K562 (cell line): ENCODE results near the gene IL18RAP. TPM values are rescaled to one million over a fixed set of nuclear protein-coding genes. Genes with fewer than 3 reads are reported as not detected.

Experiments
- BACH1 ChIP-seq: fragments of 200-800 bp; sonication (Bioruptor generic); IDR thresholded peaks from 2 replicates; pipeline ENCODE4 v1.6.1; 2016; ENCODE audit warnings: missing genetic modification characterization, missing compliant biosample characterization
- CREB3 ChIP-seq: fragments of 450-650 bp; conservative IDR thresholded peaks from 2 replicates; pipeline ENCODE4 v1.6.1; 2016; ENCODE audit warnings: missing genetic modification characterization, low read depth, mild to moderate bottlenecking, missing compliant biosample characterization, moderate library complexity
- FOXJ2 ChIP-seq: fragments of 200-800 bp; sonication (Bioruptor generic); IDR thresholded peaks from 2 replicates; pipeline ENCODE4 v1.6.1; 2016; ENCODE audit warnings: missing genetic modification characterization, missing compliant biosample characterization
- GMEB1 ChIP-seq: fragments of 250-450 bp; sonication (Bioruptor Pico); IDR thresholded peaks from 2 replicates; pipeline ENCODE4 v1.4.0; 2020; ENCODE audit warnings: mild to moderate bottlenecking
- HIVEP1 ChIP-seq: fragments of 250-450 bp; sonication (Bioruptor Pico); IDR thresholded peaks from 2 replicates; pipeline ENCODE4 v1.4.0; 2020; ENCODE audit warnings: mild to moderate bottlenecking
- HSF4 ChIP-seq: fragments of 250-450 bp; sonication (Bioruptor Pico); IDR thresholded peaks from 2 replicates; pipeline ENCODE4 v2.1.2; 2022; ENCODE audit warnings: mild to moderate bottlenecking, moderate library complexity, borderline replicate concordance
- IFI16 ChIP-seq: fragments of 250-450 bp; sonication (Bioruptor Pico); IDR thresholded peaks from 2 replicates; pipeline ENCODE4 v2.1.2; 2022; ENCODE audit warnings: mild to moderate bottlenecking, inconsistent platforms
- KLF6 ChIP-seq: fragments of 250-450 bp; sonication (Bioruptor Pico); IDR thresholded peaks from 2 replicates; pipeline ENCODE4 v1.4.0; 2020; ENCODE audit warnings: mild to moderate bottlenecking, moderate library complexity, borderline replicate concordance
- MAZ ChIP-seq, 2 experiments: fragments of 450-650 bp in 1 of 2; sonication (generic) in 1 of 2; formaldehyde crosslinking; IDR thresholded peaks in 1 of 2; conservative IDR thresholded peaks in 1 of 2; 2 replicates each; pipeline versions ENCODE4 v1.4.0 to v1.5.0; 2020; ENCODE audit warnings: mild to moderate bottlenecking in 1 of 2, missing genetic modification reagents in 1 of 2
- MBD1 ChIP-seq: fragments of 250-450 bp; sonication (Bioruptor Pico); IDR thresholded peaks from 2 replicates; pipeline ENCODE4 v1.8.0; 2022; ENCODE audit warnings: inconsistent platforms
- NFIX ChIP-seq: fragments of 250-450 bp; sonication (Bioruptor Pico); IDR thresholded peaks from 2 replicates; pipeline ENCODE4 v1.4.0; 2020; ENCODE audit warnings: low read depth, mild to moderate bottlenecking, moderate library complexity
- PTRF ChIP-seq: fragments of 450-650 bp; IDR thresholded peaks from 2 replicates; pipeline ENCODE4 v1.6.1; 2016; ENCODE audit warnings: mild to moderate bottlenecking, missing genetic modification characterization, missing compliant biosample characterization
- SLC30A9 ChIP-seq: fragments of 250-450 bp; sonication (Bioruptor Pico); IDR thresholded peaks from 2 replicates; pipeline ENCODE4 v1.8.0; 2022; ENCODE audit warnings: mild to moderate bottlenecking, moderate library complexity
- SMAD4 ChIP-seq: fragments of 250-450 bp; sonication (Bioruptor Pico); conservative IDR thresholded peaks from 2 replicates; pipeline ENCODE4 v1.8.0; 2021; ENCODE audit warnings: inconsistent platforms, mild to moderate bottlenecking, moderate library complexity
- STAT5B ChIP-seq: fragments of 250-450 bp; sonication (Bioruptor Pico); IDR thresholded peaks from 2 replicates; pipeline ENCODE4 v1.8.0; 2021; ENCODE audit warnings: mild to moderate bottlenecking, inconsistent platforms
- ZBTB9 ChIP-seq: fragments of 450-650 bp; formaldehyde crosslinking; IDR thresholded peaks from 2 replicates; pipeline ENCODE4 v1.4.0; 2020; ENCODE audit warnings: mild to moderate bottlenecking, moderate library complexity
- ZHX1 ChIP-seq: fragments of 150-350 bp; conservative IDR thresholded peaks from 2 replicates; pipeline ENCODE4 v1.6.1; 2014; ENCODE audit warnings: low read length
- ZKSCAN8 ChIP-seq: fragments of 200-800 bp; sonication (Bioruptor generic); IDR thresholded peaks from 2 replicates; pipeline ENCODE4 v1.6.1; 2016; ENCODE audit warnings: missing genetic modification characterization, missing compliant biosample characterization
- ZNF583 ChIP-seq: fragments of 250-450 bp; sonication (Bioruptor Pico); IDR thresholded peaks from 2 replicates; pipeline ENCODE4 v1.4.0; 2020
- ZSCAN29 ChIP-seq: fragments of 450-650 bp; IDR thresholded peaks from 2 replicates; pipeline ENCODE4 v1.6.1; 2017
- polyA plus RNA-seq, 8 experiments: library from polyadenylated mRNA; depleted of rRNA in 4 of 8; stranded (reverse) in 5 of 8; unstranded in 3 of 8; fragments of >200 nt; fragmentation: Nextera tagmentation in 2 of 8; fragmentation: Illumina TruSeq in 1 of 8; extraction: Ambion mirVana in 2 of 8; extraction: Trizol in 1 of 8; gene quantifications; 2 replicates each; pipeline versions ENCODE4 v1.2.1 to v1.2.3, GENCODE V29; 2011 to 2014; ENCODE audit warnings: inconsistent platforms in 1 of 8, missing spikeins in 1 of 8
- total RNA-seq, 7 experiments: library from RNA; depleted of rRNA in 6 of 7; stranded (reverse); fragments of >200 nt in 6 of 7; fragmentation: Illumina TruSeq in 2 of 7; extraction: Trizol in 2 of 7; gene quantifications; 2 replicates each; pipeline versions ENCODE4 v1.2.1 to v1.2.3, GENCODE V29; 2011 to 2021; ENCODE audit warnings: low replicate concordance in 1 of 7

IL18RAP gene
- total and polyA plus RNA-seq, 9 of the 15 experiments (the other 6 are each of a cell fraction or from before 2014, with no cell fraction given): 1.1 to 20.5 (median 5.8) TPM

GRCh38 chr2:102423368-102423767, 408 bp downstream of the IL18RAP start (continued):
- TF ChIP-seq GMEB1 (CRISPR knock-in tag) (peak; percentile 54), SLC30A9 (CRISPR knock-in tag) (no peak), SMAD4 (peak; percentile 78), HIVEP1 (CRISPR knock-in tag) (peak; percentile 92), FOXJ2 (no peak), ZNF583 (CRISPR knock-in tag) (peak; percentile 89), BACH1 (tag) (peak; percentile 61; the same call in 1 of the 2 replicates), NFIX (CRISPR knock-in tag) (no peak), MAZ (CRISPR knock-in tag; conservative IDR thresholded peaks at IDR 0.05 in 1 of 2, IDR thresholded peaks at IDR 0.05 in 1 of 2) (0 out of 4 replicates have a peak, but pooled peaks of 1 of the 2 experiments have one; percentile 23), KLF6 (CRISPR knock-in tag) (peak; percentile 95), HSF4 (CRISPR knock-in tag) (peak; percentile 92; the same call in 1 of the 2 replicates), PTRF (tag) (peak; percentile 64; the same call in 1 of the 2 replicates), ZSCAN29 (no peak), MBD1 (CRISPR knock-in tag) (0 out of 2 replicates have a peak, but pooled peaks have one; percentile 13), ZBTB9 (CRISPR knock-in tag) (peak; percentile 76; the same call in 1 of the 2 replicates), ZHX1 (no peak), CREB3 (tag) (peak; percentile 85), IFI16 (CRISPR knock-in tag) (no peak), STAT5B (CRISPR knock-in tag) (no peak), ZKSCAN8 (CRISPR knock-in tag) (0 out of 2 replicates have a peak, but pooled peaks have one; percentile 5)
